Measurements from ENCODE around the gene LUC7L3.

DNA sequence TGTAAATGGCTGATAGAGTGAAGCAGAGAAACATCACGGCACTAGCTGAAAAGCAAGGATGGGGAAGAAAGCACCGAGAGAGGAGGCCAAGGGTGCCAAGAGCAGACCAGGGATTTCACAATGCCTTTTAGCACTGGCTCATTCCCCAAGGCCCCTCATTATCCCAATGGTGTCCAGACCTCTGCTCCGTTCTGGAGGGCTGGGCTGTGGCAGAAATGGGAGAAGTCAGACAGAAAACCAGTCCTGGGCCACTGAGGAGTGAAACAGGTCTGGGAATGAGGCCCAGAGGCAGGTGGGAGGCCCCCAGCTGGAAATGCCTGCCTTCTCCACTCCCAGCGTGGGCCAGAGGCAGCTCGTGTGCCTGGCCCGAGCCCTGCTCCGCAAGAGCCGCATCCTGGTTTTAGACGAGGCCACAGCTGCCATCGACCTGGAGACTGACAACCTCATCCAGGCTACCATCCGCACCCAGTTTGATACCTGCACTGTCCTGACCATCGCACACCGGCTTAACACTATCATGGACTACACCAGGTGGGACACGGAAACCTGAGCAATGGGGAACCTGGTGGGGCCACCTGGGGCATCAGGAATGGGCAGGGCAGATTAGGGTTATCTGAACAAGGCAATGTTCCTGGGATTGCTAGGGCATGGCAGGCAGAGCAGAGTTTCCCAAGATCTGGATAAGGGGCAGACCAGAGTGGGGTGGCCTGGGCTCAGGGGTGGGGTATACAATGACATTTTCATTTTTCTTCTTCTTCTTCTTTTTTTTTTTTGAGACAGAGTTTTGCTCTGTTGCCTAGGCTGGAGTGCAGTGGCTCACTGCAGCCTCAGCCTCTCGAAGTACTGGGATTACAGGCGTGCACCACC is 32.0 kb upstream of the LUC7L3 start:
- TF ChIP-seq CTCF (IDR thresholded peaks at IDR 0.05; ENCODE audit: extremely low read depth in 1 of 2, insufficient read depth in 1 of 2, low read depth in 1 of 2, low read length in 2 of 2) = no peak
- TF ChIP-seq FOS (IDR thresholded peaks at IDR 0.05; ENCODE audit: borderline replicate concordance, insufficient read depth, low read length) = no peak
- TF ChIP-seq EZH2 (IDR thresholded peaks at IDR 0.05; ENCODE audit: borderline replicate concordance, low read depth, low read length, severe bottlenecking) = no peak
- no peak for TF ChIP-seq MAX (IDR thresholded peaks at IDR 0.05; ENCODE audit: insufficient read depth, insufficient read length)
